Esophagus squamous epithelium (tissue), 4 donors: ENCODE results near the gene RASGEF1C.

Experiments used
- POLR2A ChIP-seq, 4 donors: fragments of 450-650 bp; IDR thresholded peaks; one replicate each; pipeline ENCODE4 v1.6.1; 2017; ENCODE audit warnings: antibody characterized with exemption in 4 of 4, mild to moderate bottlenecking in 4 of 4, moderate library complexity in 3 of 4
- TF ChIP-seq, protein P1 (sequence below), 6 experiments: fragments of 450-650 bp in 4 of 6; fragments of 200-600 bp in 2 of 6; sonication (generic) in 2 of 6; IDR thresholded peaks; one replicate each; pipeline ENCODE4 v1.5.1; 2016 to 2019; ENCODE audit warnings: antibody characterized with exemption in 6 of 6, mild to moderate bottlenecking in 4 of 6, moderate library complexity in 4 of 6

DNA sequence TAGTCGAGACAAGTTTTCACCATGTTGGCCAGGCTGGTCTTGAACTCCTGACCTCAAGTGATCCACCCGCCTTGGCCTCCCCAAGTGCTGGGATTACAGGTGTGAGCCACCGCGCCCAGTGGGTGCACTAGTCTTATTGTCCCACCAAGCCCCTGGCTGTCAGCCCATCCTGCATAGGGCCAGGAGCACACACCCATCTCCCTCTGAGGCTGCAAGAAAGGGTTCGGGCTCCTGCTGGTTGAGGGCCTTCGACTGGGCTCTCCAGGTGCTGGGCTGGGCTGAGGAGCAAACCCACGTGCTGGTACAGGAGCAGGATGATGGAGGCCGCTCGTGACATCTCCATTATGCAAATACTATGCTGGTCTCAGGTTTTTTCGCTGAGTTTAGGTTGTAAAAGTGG, 112.4 kb downstream of the RASGEF1C start:
- TF ChIP-seq, protein P1, sequence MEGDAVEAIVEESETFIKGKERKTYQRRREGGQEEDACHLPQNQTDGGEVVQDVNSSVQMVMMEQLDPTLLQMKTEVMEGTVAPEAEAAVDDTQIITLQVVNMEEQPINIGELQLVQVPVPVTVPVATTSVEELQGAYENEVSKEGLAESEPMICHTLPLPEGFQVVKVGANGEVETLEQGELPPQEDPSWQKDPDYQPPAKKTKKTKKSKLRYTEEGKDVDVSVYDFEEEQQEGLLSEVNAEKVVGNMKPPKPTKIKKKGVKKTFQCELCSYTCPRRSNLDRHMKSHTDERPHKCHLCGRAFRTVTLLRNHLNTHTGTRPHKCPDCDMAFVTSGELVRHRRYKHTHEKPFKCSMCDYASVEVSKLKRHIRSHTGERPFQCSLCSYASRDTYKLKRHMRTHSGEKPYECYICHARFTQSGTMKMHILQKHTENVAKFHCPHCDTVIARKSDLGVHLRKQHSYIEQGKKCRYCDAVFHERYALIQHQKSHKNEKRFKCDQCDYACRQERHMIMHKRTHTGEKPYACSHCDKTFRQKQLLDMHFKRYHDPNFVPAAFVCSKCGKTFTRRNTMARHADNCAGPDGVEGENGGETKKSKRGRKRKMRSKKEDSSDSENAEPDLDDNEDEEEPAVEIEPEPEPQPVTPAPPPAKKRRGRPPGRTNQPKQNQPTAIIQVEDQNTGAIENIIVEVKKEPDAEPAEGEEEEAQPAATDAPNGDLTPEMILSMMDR (IDR thresholded peaks at IDR 0.05), result no peak
- no peak for TF ChIP-seq POLR2A (IDR thresholded peaks at IDR 0.05)
